ENCODE data around the gene HACD3. TPM values are rescaled to one million over a fixed set of nuclear protein-coding genes. Genes with fewer than 3 reads are reported as not detected.

The HACD3 gene
- total RNA-seq = 71.7 and 91.0 TPM in 2 replicates

GRCh38 chr15:65530318-65531111 lies at the start of gene HACD3:
Gene HACD3 (plus strand): TSS chr15:65530463. CDS start chr15:65530632, 169 bp downstream.

GRCh38 chr15:65516997-65517865 lies 13.0 kb upstream of the HACD3 start, which contains the start of gene DPP8:
Gene DPP8 (minus strand): TSS chr15:65517689. CDS start chr15:65512553, 5,136 bp downstream.

GRCh38 chr15:65610871-65611718 lies 80.8 kb downstream of the HACD3 start, which contains the start of gene INTS14:
Gene INTS14 (minus strand): TSS chr15:65611131. CDS start chr15:65607380, 3,751 bp downstream.

GRCh38 chr15:65621638-65622037 lies 91.4 kb downstream of the HACD3 start, which contains the start of gene SLC24A1:
Gene SLC24A1 (plus strand): TSS chr15:65621938. CDS start chr15:65624081, 2,143 bp downstream.

Other genes starting within 250 kb of the HACD3 start
- 1.2 and 1.9 TPM in 2 replicates for gene PARP16, start 243.6 kb upstream of the HACD3 start, total RNA-seq
- gene RNU5A-1, start 234.4 kb upstream of the HACD3 start, total RNA-seq = not detected in 2 replicates
- gene RNU5B-1, start 225.8 kb upstream of the HACD3 start, total RNA-seq = not detected in 2 replicates
- not detected in 2 replicates for gene IGDCC3, start 152.5 kb upstream of the HACD3 start, total RNA-seq
- 0.06 and 0.13 TPM in 2 replicates for gene IGDCC4, start 107.5 kb upstream of the HACD3 start, total RNA-seq
- gene DPP8, start 12.8 kb upstream of the HACD3 start, total RNA-seq = 46.3 and 54.7 TPM in 2 replicates
- gene INTS14, start 80.7 kb downstream of the HACD3 start, total RNA-seq = 22.7 and 25.7 TPM in 2 replicates
- 4.4 and 4.6 TPM in 2 replicates for gene SLC24A1, start 91.5 kb downstream of the HACD3 start, total RNA-seq

Data from aortic smooth muscle cell (primary cell).